ENCODE data around the gene VSTM2L. TPM values are rescaled to one million over a fixed set of nuclear protein-coding genes. Genes with fewer than 3 reads are reported as not detected.

Gene VSTM2L
- total and polyA plus RNA-seq, 2 of the 13 experiments (the other 11 are each of a cell fraction or from before 2014, with no cell fraction given) = not detected

DNA sequence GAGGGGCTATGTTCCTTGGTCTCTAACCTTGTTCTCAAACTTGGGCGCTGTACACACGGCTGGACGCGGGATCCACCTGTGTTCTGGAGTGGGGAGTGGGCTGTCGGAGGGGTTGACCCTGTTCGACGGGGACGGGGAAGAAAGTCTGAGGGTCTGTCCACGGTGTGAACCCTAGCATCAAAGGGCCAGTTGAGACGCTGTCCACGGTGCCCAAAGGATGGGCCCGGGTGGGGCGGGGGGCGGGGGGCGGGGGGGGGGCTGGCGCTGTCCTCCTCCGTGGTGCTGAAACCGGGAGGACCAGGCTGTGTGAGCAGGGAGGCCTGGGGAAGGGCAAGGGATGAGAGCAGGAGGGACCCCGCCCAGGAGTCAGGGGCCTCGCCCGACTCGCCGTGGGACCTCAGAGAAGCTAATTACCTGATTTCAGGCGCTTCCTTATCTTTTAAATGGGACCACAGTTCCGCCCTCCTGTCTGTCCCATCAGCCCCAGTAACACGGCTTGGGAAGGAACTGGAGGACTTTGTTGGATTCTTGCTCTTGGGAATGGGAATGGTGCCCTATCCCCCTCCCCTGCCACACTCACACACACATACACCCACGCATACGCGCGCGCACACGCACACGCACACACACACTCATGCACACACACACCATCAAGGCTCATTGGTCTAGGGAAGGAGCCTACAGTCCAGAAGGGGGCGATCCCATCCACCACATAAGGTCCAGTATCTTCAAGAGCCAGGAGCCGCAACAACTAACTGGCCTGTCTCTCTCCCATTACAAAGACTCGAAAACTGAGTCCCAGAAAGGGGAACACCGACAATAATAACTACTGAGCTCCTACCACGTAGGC, 1.0 kb upstream of the VSTM2L start (continued):
- TF ChIP-seq, protein P1, sequence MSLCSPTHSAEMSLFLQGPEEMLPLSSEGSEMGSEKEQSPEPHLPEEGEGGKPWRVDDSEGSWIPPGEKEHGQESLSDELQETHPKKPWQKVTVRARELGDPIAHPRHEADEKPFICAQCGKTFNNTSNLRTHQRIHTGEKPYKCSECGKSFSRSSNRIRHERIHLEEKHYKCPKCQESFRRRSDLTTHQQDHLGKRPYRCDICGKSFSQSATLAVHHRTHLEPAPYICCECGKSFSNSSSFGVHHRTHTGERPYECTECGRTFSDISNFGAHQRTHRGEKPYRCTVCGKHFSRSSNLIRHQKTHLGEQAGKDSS (CRISPR knock-in tag; IDR thresholded peaks at IDR 0.05; ENCODE audit: borderline replicate concordance, low read depth) = no peak
- TF ChIP-seq GZF1 (CRISPR knock-in tag; IDR thresholded peaks at IDR 0.05) = no peak
- TF ChIP-seq YEATS2 (CRISPR knock-in tag; IDR thresholded peaks at IDR 0.05; ENCODE audit: borderline replicate concordance) = no peak
- no peak for TF ChIP-seq GABPA (IDR thresholded peaks at IDR 0.05; ENCODE audit: low read depth, low read length)
- TF ChIP-seq GABPA (CRISPR knock-in tag; IDR thresholded peaks at IDR 0.05; ENCODE audit: low read depth) = no peak
- no peak for TF ChIP-seq GFI1 (CRISPR knock-in tag; IDR thresholded peaks at IDR 0.05; ENCODE audit: borderline replicate concordance)
- TF ChIP-seq SALL1 (CRISPR knock-in tag; IDR thresholded peaks at IDR 0.05) = no peak
- peak; percentile 94 for TF ChIP-seq ZMYM3 (CRISPR knock-in tag; IDR thresholded peaks at IDR 0.05)
- TF ChIP-seq, protein P2, sequence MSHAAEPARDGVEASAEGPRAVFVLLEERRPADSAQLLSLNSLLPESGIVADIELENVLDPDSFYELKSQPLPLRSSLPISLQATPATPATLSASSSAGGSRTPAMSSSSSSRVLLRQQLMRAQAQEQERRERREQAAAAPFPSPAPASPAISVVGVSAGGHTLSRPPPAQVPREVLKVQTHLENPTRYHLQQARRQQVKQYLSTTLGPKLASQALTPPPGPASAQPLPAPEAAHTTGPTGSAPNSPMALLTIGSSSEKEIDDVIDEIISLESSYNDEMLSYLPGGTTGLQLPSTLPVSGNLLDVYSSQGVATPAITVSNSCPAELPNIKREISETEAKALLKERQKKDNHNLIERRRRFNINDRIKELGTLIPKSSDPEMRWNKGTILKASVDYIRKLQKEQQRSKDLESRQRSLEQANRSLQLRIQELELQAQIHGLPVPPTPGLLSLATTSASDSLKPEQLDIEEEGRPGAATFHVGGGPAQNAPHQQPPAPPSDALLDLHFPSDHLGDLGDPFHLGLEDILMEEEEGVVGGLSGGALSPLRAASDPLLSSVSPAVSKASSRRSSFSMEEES (CRISPR knock-in tag; IDR thresholded peaks at IDR 0.05) = no peak
- peak; percentile 25; the same call in 1 of the 2 replicates for TF ChIP-seq ZNF788 (CRISPR knock-in tag; IDR thresholded peaks at IDR 0.05; ENCODE audit: borderline replicate concordance)
- no peak for TF ChIP-seq ZNF484 (CRISPR knock-in tag; IDR thresholded peaks at IDR 0.05; ENCODE audit: borderline replicate concordance, low read depth)
- no peak for TF ChIP-seq PHF5A (CRISPR knock-in tag; IDR thresholded peaks at IDR 0.05; ENCODE audit: low read depth, unreplicated experiment)
- TF ChIP-seq ZFX (CRISPR knock-in tag; IDR thresholded peaks at IDR 0.05; ENCODE audit: low read depth) = no peak
- TF ChIP-seq NKX3-1 (CRISPR knock-in tag; IDR thresholded peaks at IDR 0.05) = no peak
- no peak for TF ChIP-seq FOXJ3 (CRISPR knock-in tag; IDR thresholded peaks at IDR 0.05; ENCODE audit: borderline replicate concordance)
- TF ChIP-seq, protein P3, sequence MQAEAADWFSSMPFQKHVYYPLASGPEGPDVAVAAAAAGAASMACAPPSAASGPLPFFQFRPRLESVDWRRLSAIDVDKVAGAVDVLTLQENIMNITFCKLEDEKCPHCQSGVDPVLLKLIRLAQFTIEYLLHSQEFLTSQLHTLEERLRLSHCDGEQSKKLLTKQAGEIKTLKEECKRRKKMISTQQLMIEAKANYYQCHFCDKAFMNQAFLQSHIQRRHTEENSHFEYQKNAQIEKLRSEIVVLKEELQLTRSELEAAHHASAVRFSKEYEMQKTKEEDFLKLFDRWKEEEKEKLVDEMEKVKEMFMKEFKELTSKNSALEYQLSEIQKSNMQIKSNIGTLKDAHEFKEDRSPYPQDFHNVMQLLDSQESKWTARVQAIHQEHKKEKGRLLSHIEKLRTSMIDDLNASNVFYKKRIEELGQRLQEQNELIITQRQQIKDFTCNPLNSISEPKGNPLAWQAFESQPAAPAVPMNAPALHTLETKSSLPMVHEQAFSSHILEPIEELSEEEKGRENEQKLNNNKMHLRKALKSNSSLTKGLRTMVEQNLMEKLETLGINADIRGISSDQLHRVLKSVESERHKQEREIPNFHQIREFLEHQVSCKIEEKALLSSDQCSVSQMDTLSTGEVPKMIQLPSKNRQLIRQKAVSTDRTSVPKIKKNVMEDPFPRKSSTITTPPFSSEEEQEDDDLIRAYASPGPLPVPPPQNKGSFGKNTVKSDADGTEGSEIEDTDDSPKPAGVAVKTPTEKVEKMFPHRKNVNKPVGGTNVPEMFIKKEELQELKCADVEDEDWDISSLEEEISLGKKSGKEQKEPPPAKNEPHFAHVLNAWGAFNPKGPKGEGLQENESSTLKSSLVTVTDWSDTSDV (CRISPR knock-in tag; IDR thresholded peaks at IDR 0.05) = no peak
- TF ChIP-seq ATF1 (CRISPR knock-in tag; IDR thresholded peaks at IDR 0.05) = no peak
- TF ChIP-seq, protein P4, sequence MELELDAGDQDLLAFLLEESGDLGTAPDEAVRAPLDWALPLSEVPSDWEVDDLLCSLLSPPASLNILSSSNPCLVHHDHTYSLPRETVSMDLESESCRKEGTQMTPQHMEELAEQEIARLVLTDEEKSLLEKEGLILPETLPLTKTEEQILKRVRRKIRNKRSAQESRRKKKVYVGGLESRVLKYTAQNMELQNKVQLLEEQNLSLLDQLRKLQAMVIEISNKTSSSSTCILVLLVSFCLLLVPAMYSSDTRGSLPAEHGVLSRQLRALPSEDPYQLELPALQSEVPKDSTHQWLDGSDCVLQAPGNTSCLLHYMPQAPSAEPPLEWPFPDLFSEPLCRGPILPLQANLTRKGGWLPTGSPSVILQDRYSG (CRISPR knock-in tag; IDR thresholded peaks at IDR 0.05) = no peak
- no peak for TF ChIP-seq ZNF251 (CRISPR knock-in tag; IDR thresholded peaks at IDR 0.05)
- TF ChIP-seq, protein P5, sequence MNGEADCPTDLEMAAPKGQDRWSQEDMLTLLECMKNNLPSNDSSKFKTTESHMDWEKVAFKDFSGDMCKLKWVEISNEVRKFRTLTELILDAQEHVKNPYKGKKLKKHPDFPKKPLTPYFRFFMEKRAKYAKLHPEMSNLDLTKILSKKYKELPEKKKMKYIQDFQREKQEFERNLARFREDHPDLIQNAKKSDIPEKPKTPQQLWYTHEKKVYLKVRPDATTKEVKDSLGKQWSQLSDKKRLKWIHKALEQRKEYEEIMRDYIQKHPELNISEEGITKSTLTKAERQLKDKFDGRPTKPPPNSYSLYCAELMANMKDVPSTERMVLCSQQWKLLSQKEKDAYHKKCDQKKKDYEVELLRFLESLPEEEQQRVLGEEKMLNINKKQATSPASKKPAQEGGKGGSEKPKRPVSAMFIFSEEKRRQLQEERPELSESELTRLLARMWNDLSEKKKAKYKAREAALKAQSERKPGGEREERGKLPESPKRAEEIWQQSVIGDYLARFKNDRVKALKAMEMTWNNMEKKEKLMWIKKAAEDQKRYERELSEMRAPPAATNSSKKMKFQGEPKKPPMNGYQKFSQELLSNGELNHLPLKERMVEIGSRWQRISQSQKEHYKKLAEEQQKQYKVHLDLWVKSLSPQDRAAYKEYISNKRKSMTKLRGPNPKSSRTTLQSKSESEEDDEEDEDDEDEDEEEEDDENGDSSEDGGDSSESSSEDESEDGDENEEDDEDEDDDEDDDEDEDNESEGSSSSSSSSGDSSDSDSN (CRISPR knock-in tag; IDR thresholded peaks at IDR 0.05) = no peak
- no peak for TF ChIP-seq CBX2 (IDR thresholded peaks at IDR 0.05; ENCODE audit: low read depth, low read length)
- no peak for TF ChIP-seq CBX2 (CRISPR knock-in tag; IDR thresholded peaks at IDR 0.05; ENCODE audit: low read depth)

Data from HepG2 (cell line).